Omental fat pad (tissue), 4 donors: Measurements from ENCODE around the gene YIPF1. TPM values are rescaled to one million over a fixed set of nuclear protein-coding genes. Genes with fewer than 3 reads are reported as not detected.

Source experiments
- ATAC-seq: fragments of 150-250 bp; one replicate; pipeline ENCODE4 v1.9.1; 2016; ENCODE audit warnings: mild to moderate bottlenecking, moderate library complexity; ENCODE audit not compliant: low FRiP score
- DNase-seq: peaks from one replicate; pipeline ENCODE4 v3.0.0-alpha.2; 2019; ENCODE audit warnings: low spot score
- total RNA-seq, 4 donors: library from RNA; depleted of rRNA; stranded (reverse); fragments of >200 nt; gene quantifications; one replicate each; pipeline ENCODE4 v1.1.0, GENCODE V29; 2016
- TF ChIP-seq, protein P1 (sequence below), 3 donors: fragments of 450-650 bp; IDR thresholded peaks; one replicate each; pipeline ENCODE4 v1.5.1; 2016 to 2017; ENCODE audit warnings: antibody characterized with exemption in 3 of 3, mild to moderate bottlenecking in 3 of 3, moderate library complexity in 2 of 3

The YIPF1 gene
- total RNA-seq, 4 donors from 2014 or later, result 14.8 to 29.4 (median 21.0) TPM

DNA sequence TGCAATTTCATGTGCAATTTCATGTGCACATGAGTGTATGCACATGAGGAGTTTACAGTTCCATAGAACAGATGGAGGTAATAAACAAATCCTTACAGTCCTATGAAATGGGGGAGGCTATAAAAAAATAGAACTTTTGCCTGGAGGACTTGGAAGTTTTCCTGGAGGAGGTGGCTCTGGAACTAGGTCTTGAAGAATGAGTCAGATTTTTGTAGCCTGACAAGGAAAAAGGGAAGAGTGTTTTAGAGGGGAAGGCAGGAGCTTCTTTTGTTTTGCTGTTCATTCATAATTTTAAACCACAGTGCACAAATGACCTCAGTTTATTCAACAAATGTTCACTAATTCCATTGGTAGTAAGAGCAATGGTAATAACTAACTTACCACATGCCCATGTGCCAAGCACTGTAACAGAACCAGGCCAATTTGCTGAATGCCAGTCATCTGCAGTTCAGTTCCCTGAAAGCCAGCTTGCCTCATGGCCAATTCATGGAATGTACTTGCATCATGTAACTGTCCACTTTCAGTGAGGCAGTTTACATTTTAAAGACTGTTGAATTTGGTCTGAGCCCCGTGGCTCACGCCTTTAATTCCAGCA, 7.1 kb upstream of the YIPF1 start:
- DNase-seq (no peak), ATAC-seq (peak; percentile 55)
- TF ChIP-seq, protein P1, sequence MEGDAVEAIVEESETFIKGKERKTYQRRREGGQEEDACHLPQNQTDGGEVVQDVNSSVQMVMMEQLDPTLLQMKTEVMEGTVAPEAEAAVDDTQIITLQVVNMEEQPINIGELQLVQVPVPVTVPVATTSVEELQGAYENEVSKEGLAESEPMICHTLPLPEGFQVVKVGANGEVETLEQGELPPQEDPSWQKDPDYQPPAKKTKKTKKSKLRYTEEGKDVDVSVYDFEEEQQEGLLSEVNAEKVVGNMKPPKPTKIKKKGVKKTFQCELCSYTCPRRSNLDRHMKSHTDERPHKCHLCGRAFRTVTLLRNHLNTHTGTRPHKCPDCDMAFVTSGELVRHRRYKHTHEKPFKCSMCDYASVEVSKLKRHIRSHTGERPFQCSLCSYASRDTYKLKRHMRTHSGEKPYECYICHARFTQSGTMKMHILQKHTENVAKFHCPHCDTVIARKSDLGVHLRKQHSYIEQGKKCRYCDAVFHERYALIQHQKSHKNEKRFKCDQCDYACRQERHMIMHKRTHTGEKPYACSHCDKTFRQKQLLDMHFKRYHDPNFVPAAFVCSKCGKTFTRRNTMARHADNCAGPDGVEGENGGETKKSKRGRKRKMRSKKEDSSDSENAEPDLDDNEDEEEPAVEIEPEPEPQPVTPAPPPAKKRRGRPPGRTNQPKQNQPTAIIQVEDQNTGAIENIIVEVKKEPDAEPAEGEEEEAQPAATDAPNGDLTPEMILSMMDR (IDR thresholded peaks at IDR 0.05), result no peak

DNA sequence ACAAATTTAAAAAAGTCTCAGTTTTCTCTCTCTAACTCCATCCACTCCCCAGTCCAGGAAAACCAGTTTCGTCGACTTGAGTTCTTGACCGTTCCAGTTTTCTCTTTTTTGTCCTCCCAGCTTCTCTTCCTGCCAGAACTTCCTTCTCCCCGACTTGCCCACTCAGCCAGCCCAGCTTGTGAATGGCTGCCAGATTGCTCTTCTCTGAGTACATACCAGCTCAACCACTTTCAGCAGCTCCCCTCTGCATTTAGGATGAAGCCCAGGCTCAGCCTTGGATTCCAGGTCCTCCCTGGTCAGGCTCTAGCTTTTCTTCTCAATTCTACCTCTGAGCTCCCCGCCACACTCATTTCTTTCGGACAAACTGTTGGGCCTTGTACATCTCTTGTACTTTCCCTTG, 5.8 kb upstream of the YIPF1 start:
- ATAC-seq (no peak), DNase-seq (no peak)
- TF ChIP-seq, protein P1 (IDR thresholded peaks at IDR 0.05), result no peak

- TF ChIP-seq, protein P1 (IDR thresholded peaks at IDR 0.05), result no peak
- no peak for DNase-seq
- ATAC-seq, result no peak
These were observed 5.0 kb upstream of the YIPF1 start for GRCh38 chr1:53894644-53895043.

DNA sequence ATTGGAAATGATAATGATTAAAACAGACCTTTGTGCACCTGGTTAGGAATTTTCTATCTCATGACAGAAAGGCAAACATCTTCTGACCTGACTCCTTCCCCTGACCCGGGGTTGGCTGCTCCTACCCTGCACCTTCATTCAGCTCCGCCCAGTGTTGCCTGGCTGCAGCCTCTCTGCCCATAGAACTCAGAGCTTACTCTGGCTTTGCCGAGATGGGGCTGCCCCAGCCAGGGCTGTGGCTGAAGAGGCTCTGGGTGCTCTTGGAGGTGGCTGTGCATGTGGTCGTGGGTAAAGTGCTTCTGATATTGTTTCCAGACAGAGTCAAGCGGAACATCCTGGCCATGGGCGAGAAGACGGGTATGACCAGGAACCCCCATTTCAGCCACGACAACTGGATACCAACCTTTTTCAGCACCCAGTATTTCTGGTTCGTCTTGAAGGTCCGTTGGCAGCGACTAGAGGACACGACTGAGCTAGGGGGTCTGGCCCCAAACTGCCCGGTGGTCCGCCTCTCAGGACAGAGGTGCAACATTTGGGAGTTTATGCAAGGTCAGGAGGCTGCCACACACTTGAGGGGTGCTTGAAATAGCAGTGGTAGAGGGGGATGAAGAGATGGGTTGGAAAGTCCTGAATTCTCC, 4.5 kb upstream of the YIPF1 start, which contains the start of gene DIO1:
TSS of gene DIO1 (plus strand) at position 189 of the 638 bp plus-strand sequence. CDS start at position 213, 24 bp downstream.
- no peak for DNase-seq
- ATAC-seq, result no peak
- TF ChIP-seq, protein P1 (IDR thresholded peaks at IDR 0.05), result no peak

DNA sequence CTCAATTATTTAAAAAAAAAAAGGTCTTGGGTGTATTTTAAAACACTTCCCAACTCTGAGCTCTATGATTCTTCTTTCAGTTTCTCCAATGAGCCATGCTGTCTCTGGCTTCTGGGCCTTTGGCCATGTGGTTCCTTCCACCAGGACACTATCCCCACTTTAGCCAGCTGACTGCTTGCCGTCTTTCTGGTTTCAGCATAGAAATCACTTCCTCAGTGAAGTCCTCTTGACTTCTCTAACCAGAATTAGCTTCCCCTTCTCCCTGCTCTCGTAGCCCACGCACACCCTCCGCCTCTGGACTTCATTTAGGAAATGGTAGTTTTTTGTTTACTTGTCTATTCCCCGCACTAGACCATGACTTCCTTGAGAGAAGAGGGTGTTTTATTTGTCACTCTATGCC, 3.3 kb upstream of the YIPF1 start:
- no peak for ATAC-seq

GRCh38 chr1:53891678-53892077, 2.1 kb upstream of the YIPF1 start:
- ATAC-seq (no peak), DNase-seq (no peak)
- TF ChIP-seq, protein P1 (IDR thresholded peaks at IDR 0.05), result no peak

More for the DNA sequence above, 3.3 kb upstream of the YIPF1 start:
- no peak for DNase-seq
- TF ChIP-seq, protein P1 (IDR thresholded peaks at IDR 0.05), result no peak

- ATAC-seq (no peak), DNase-seq (no peak)
- TF ChIP-seq, protein P1 (IDR thresholded peaks at IDR 0.05), result no peak
These were observed 1.4 kb upstream of the YIPF1 start for GRCh38 chr1:53891018-53891417.
